CD1c-positive myeloid dendritic cell (primary cell): ENCODE results near the gene KCNH1.

ENCODE experiments used
- DNase-seq: peaks from one replicate; pipeline ENCODE4 v3.0.0-alpha.2; 2016; ENCODE audit errors: extremely low spot score

KCNH1 gene

GRCh38 chr1:210815641-210816550 lies 318.1 kb downstream of the KCNH1 start:
- DNase-seq, result no peak

- DNase-seq, result no peak
These were observed 319.4 kb downstream of the KCNH1 start for GRCh38 chr1:210814382-210815123.

GRCh38 chr1:210801501-210801900 lies 332.4 kb downstream of the KCNH1 start:
- DNase-seq, result no peak

- no peak for DNase-seq
These were observed 333.2 kb downstream of the KCNH1 start for GRCh38 chr1:210800756-210801155.

GRCh38 chr1:210800301-210800700 lies 333.6 kb downstream of the KCNH1 start:
- DNase-seq, result no peak

GRCh38 chr1:210797422-210797821 lies 336.5 kb downstream of the KCNH1 start:
- no peak for DNase-seq

GRCh38 chr1:210796421-210796820 lies 337.5 kb downstream of the KCNH1 start:
- DNase-seq, result no peak

GRCh38 chr1:210794445-210794844 lies 339.5 kb downstream of the KCNH1 start:
- DNase-seq, result no peak

GRCh38 chr1:210792250-210793102 lies 341.5 kb downstream of the KCNH1 start:
- DNase-seq, result no peak

GRCh38 chr1:210790196-210790595 lies 343.8 kb downstream of the KCNH1 start:
- DNase-seq, result no peak

GRCh38 chr1:210787800-210788199 lies 346.1 kb downstream of the KCNH1 start:
- DNase-seq, result no peak

GRCh38 chr1:210786546-210786945 lies 347.4 kb downstream of the KCNH1 start:
- no peak for DNase-seq

- no peak for DNase-seq
These were observed 350.0 kb downstream of the KCNH1 start for GRCh38 chr1:210783925-210784324.

- DNase-seq, result no peak
These were observed 352.3 kb downstream of the KCNH1 start for GRCh38 chr1:210781652-210782051.

GRCh38 chr1:210779269-210779668 lies 354.7 kb downstream of the KCNH1 start:
- DNase-seq, result no peak

- DNase-seq, result no peak
These were observed 356.0 kb downstream of the KCNH1 start for GRCh38 chr1:210777914-210778313.

- DNase-seq, result no peak
These were observed 357.2 kb downstream of the KCNH1 start for GRCh38 chr1:210776712-210777111.

GRCh38 chr1:210775289-210775688 lies 358.7 kb downstream of the KCNH1 start:
- no peak for DNase-seq

- DNase-seq, result no peak
These were observed 360.5 kb downstream of the KCNH1 start for GRCh38 chr1:210773450-210773849.

- no peak for DNase-seq
These were observed 362.8 kb downstream of the KCNH1 start for GRCh38 chr1:210771131-210771530.

- no peak for DNase-seq
These were observed 363.5 kb downstream of the KCNH1 start for GRCh38 chr1:210770396-210770984.

GRCh38 chr1:210769473-210769872 lies 364.5 kb downstream of the KCNH1 start:
- DNase-seq, result no peak
